HG02610 (cell line): Measurements from ENCODE around the gene GPHB5.
"Not testable (repeated sequence)": the region's sequence is repeated elsewhere in the genome, so short reads cannot be mapped to it uniquely, and the experiment has no call there.

Experiments used
- ATAC-seq: cut with Tn5 transposase; IDR thresholded peaks from one replicate; pipeline ENCODE4 v1.9.1; 2021; ENCODE audit warnings: mild to moderate bottlenecking, moderate library complexity; ENCODE audit not compliant: unreplicated experiment

GPHB5 gene

GRCh38 chr14:63318835-63319234 is at the start of gene GPHB5:
GPHB5 (minus strand) TSS chr14:63318935; CDS start chr14:63317849, 1,086 bp downstream.
- no peak for ATAC-seq

GRCh38 chr14:63367742-63368364 is 49.1 kb upstream of the GPHB5 start:
- no peak for ATAC-seq

GRCh38 chr14:63362389-63362819 is 43.7 kb upstream of the GPHB5 start:
- ATAC-seq = no peak

- no peak for ATAC-seq
Measured at GRCh38 chr14:63361790-63362189, 43.1 kb upstream of the GPHB5 start.

GRCh38 chr14:63357841-63358240 is 39.1 kb upstream of the GPHB5 start:
- no peak for ATAC-seq

- no peak for ATAC-seq
Measured at GRCh38 chr14:63345826-63346225, 27.1 kb upstream of the GPHB5 start.

- ATAC-seq = no peak
Measured at GRCh38 chr14:63344336-63344735, 25.6 kb upstream of the GPHB5 start.

GRCh38 chr14:63343878-63344277 is 25.1 kb upstream of the GPHB5 start:
- ATAC-seq = no peak

GRCh38 chr14:63342371-63342770 is 23.6 kb upstream of the GPHB5 start:
- ATAC-seq = no peak

- ATAC-seq = no peak
Measured at GRCh38 chr14:63328787-63329737, 10.3 kb upstream of the GPHB5 start.

GRCh38 chr14:63326840-63327239 is 8.1 kb upstream of the GPHB5 start:
- ATAC-seq = no peak

GRCh38 chr14:63322897-63323573 is 4.3 kb upstream of the GPHB5 start:
- ATAC-seq = no peak

- no peak for ATAC-seq
Measured at GRCh38 chr14:63322472-63322871, 3.7 kb upstream of the GPHB5 start.

- ATAC-seq = no peak
Measured at GRCh38 chr14:63308723-63309317, 9.9 kb downstream of the GPHB5 start.

- not testable (repeated sequence) for ATAC-seq
Measured at GRCh38 chr14:63304429-63304828, 14.3 kb downstream of the GPHB5 start.

GRCh38 chr14:63301891-63302534 is 16.7 kb downstream of the GPHB5 start:
- no peak for ATAC-seq

GRCh38 chr14:63300854-63301253 is 17.9 kb downstream of the GPHB5 start:
- ATAC-seq = no peak

- ATAC-seq = no peak
Measured at GRCh38 chr14:63299351-63300110, 19.2 kb downstream of the GPHB5 start.

GRCh38 chr14:63297372-63298063 is 21.2 kb downstream of the GPHB5 start:
- ATAC-seq = no peak
